Rectal smooth muscle tissue (tissue), 1 donor: ENCODE results near the gene CEP78.
"Not testable (repeated sequence)": the region's sequence is repeated elsewhere in the genome, so short reads cannot be mapped to it uniquely, and the experiment has no call there.

Experiments
- H3K27ac ChIP-seq: one replicate; pipeline ENCODE4 v1.7.0; 2013; ENCODE audit warnings: low read depth, low read length, inconsistent platforms
- H3K27me3 ChIP-seq: one replicate; pipeline ENCODE4 v1.7.0; 2013; ENCODE audit warnings: low read length; ENCODE audit not compliant: control insufficient read depth, insufficient read depth
- H3K36me3 ChIP-seq: one replicate; pipeline ENCODE4 v1.7.0; 2013; ENCODE audit warnings: low read length; ENCODE audit not compliant: control insufficient read depth, insufficient read depth
- H3K4me1 ChIP-seq: one replicate; pipeline ENCODE4 v1.7.0; 2013; ENCODE audit warnings: low read length; ENCODE audit not compliant: control insufficient read depth, insufficient read depth
- H3K4me3 ChIP-seq: one replicate; pipeline ENCODE4 v1.7.0; 2013; ENCODE audit warnings: low read length
- H3K9ac ChIP-seq: one replicate; pipeline ENCODE4 v1.7.0; 2013; ENCODE audit warnings: low read length

Gene CEP78, protein sequence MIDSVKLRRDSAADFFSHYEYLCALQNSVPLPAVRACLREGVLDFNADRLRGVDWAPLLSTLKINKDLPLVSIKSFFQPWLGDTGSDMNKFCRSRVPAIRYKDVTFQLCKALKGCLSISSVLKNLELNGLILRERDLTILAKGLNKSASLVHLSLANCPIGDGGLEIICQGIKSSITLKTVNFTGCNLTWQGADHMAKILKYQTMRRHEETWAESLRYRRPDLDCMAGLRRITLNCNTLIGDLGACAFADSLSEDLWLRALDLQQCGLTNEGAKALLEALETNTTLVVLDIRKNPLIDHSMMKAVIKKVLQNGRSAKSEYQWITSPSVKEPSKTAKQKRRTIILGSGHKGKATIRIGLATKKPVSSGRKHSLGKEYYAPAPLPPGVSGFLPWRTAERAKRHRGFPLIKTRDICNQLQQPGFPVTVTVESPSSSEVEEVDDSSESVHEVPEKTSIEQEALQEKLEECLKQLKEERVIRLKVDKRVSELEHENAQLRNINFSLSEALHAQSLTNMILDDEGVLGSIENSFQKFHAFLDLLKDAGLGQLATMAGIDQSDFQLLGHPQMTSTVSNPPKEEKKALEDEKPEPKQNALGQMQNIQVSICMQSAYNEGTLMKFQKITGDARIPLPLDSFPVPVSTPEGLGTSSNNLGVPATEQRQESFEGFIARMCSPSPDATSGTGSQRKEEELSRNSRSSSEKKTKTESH

DNA sequence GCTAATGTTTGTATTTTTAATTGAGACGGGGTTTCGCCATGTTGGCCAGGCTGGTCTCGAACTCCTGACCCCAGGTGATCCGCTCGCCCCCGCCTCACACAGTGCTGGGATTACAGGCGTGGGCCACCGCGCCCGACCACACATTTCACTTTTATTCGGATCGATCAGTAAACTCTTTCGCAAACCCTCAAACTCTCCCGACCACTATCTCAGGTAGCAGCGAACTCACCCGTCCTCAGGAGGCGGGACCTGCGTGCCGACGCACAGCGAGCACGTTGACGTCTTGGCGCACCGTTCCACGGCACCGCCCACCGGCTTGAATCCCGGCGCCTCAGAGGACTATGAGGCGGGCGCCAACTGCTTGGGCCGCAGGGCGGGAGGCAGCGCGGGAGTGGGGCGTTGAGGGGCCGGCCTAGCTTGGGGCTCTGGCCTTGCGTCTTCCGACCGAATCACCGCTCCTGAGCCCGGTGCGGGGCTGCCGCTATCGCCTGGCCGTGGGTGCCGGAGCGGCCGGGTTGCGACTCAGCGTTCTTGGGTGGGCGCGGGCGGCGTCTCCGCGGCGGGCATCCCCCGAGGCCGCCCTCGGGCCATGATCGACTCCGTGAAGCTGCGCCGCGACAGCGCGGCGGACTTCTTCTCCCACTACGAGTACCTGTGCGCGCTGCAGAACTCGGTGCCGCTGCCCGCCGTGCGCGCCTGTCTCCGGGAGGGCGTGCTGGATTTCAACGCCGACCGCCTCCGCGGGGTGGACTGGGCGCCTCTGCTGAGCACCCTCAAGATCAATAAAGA is at the start of gene CEP78:
Gene CEP78, plus strand, starts transcription at position 314 of the 789 bp plus-strand sequence. Its CDS starts 276 bp downstream, at position 590.
- peak within 1 kb of the TSS; percentile 87 for H3K4me3 ChIP-seq
- H3K4me1 ChIP-seq, result peaks cover 5% of the 10 kb centered on the region
- peaks cover 2% of the 10 kb centered on the region for H3K36me3 ChIP-seq
- H3K27ac ChIP-seq, result peak within 1 kb of the TSS; percentile 72
- H3K9ac ChIP-seq, result peak within 1 kb of the TSS; percentile 63
- no peaks in the 10 kb centered on the region for H3K27me3 ChIP-seq

GRCh38 chr9:78187763-78188484 is 48.0 kb upstream of the CEP78 start:
- Histone ChIP-seq H3K27ac (no peak overlapping the region), H3K4me1 (no peaks in the 10 kb centered on the region)

GRCh38 chr9:78188594-78188993 is 47.3 kb upstream of the CEP78 start:
- H3K9ac ChIP-seq, result no peak overlapping the region
- H3K36me3 ChIP-seq, result no peaks in the 10 kb centered on the region
- H3K4me3 ChIP-seq, result no peak overlapping the region
- H3K27me3 ChIP-seq, result no peaks in the 10 kb centered on the region
- H3K27ac ChIP-seq, result no peak overlapping the region
- H3K4me1 ChIP-seq, result no peaks in the 10 kb centered on the region

More at GRCh38 chr9:78187763-78188484, 48.0 kb upstream of the CEP78 start:
- no peak overlapping the region for H3K4me3 ChIP-seq
- H3K36me3 ChIP-seq, result no peaks in the 10 kb centered on the region
- H3K27me3 ChIP-seq, result no peaks in the 10 kb centered on the region
- no peak overlapping the region for H3K9ac ChIP-seq

DNA sequence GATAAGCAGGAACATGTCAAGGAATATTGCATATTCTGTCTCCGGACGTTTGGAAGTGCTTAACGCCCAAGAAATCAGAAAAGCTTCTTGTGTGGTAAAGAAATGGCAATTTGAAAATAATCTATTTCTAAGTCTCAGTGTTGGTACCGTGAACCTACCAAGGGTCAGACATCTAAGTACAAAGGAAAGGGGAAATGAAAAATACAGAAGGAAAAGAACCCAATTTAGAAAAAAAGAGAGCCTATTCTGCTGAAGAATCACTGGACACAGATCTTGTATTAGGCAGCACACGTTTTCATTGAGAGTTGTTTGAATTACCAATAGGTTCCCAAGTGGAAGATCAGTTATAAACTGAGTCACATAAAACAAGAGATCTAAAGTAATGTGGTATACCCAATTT is 46.9 kb upstream of the CEP78 start:
- H3K9ac ChIP-seq, result no peak overlapping the region
- no peaks in the 10 kb centered on the region for H3K27me3 ChIP-seq
- no peak overlapping the region for H3K27ac ChIP-seq
- H3K4me1 ChIP-seq, result no peaks in the 10 kb centered on the region
- no peak overlapping the region for H3K4me3 ChIP-seq
- H3K36me3 ChIP-seq, result no peaks in the 10 kb centered on the region

- no peak overlapping the region for H3K27ac ChIP-seq
Observed at GRCh38 chr9:78189461-78189860, 46.4 kb upstream of the CEP78 start.

DNA sequence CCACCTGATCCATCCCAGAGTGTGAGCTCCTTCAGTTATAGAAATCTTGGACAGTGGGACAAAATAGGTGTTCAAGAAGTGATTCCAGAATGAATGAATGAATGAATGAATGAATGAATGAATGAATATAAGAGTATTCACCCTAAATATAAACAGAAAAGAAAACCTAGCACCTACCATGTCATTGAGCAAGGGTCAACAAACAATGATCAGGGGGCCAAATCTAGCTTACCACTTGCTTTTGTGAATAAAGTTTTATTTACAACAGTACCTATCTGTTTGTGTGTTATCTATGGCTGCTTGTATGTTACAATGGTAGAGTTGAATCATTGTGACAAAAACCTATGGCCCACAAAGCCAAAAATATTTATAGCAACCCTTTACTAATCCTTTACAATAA is 43.9 kb upstream of the CEP78 start:
- Histone ChIP-seq H3K27me3 (no peaks in the 10 kb centered on the region), H3K4me3 (no peak overlapping the region), H3K9ac (no peak overlapping the region), H3K4me1 (no peaks in the 10 kb centered on the region), H3K36me3 (no peaks in the 10 kb centered on the region), H3K27ac (no peak overlapping the region)

More at GRCh38 chr9:78189461-78189860, 46.4 kb upstream of the CEP78 start:
- Histone ChIP-seq H3K27me3 (no peaks in the 10 kb centered on the region), H3K4me3 (no peak overlapping the region), H3K4me1 (no peaks in the 10 kb centered on the region), H3K9ac (no peak overlapping the region), H3K36me3 (no peaks in the 10 kb centered on the region)

DNA sequence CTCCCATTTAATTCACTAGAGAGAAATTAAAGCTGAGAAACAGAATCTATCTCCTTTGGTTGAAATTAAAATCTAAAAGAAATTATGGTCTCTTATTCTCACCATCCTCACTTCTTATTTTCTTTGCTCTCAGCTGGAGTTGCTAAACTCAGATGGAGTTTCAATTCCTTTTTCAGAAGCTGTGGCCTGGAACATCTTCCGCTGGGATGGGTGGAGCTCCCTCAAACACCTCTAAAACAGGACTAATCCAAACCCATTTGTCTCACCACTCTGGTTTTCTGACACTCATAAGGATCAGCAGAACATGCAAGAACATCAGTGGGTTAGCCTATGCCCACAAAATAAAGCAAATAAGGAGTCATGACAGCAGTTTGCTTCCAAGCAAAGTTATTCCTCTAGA is 39.6 kb upstream of the CEP78 start:
- Histone ChIP-seq H3K4me3 (no peak overlapping the region), H3K4me1 (no peaks in the 10 kb centered on the region), H3K36me3 (no peaks in the 10 kb centered on the region), H3K9ac (no peak overlapping the region), H3K27ac (no peak overlapping the region), H3K27me3 (no peaks in the 10 kb centered on the region)

GRCh38 chr9:78201158-78201777 is 34.6 kb upstream of the CEP78 start:
- H3K36me3 ChIP-seq, H3K9ac ChIP-seq, H3K4me1 ChIP-seq, H3K27ac ChIP-seq, H3K4me3 ChIP-seq, H3K27me3 ChIP-seq: not testable (repeated sequence)

- H3K27me3 ChIP-seq, result no peaks in the 10 kb centered on the region
- no peak overlapping the region for H3K27ac ChIP-seq
- H3K9ac ChIP-seq, result no peak overlapping the region
- no peaks in the 10 kb centered on the region for H3K36me3 ChIP-seq
- H3K4me3 ChIP-seq, result no peak overlapping the region
- no peaks in the 10 kb centered on the region for H3K4me1 ChIP-seq
Observed at GRCh38 chr9:78207319-78207718, 28.6 kb upstream of the CEP78 start.

GRCh38 chr9:78207901-78208300 is 28.0 kb upstream of the CEP78 start:
- no peaks in the 10 kb centered on the region for H3K27me3 ChIP-seq
- no peaks in the 10 kb centered on the region for H3K4me1 ChIP-seq
- no peaks in the 10 kb centered on the region for H3K36me3 ChIP-seq
- no peak overlapping the region for H3K27ac ChIP-seq
- H3K9ac ChIP-seq, result no peak overlapping the region
- H3K4me3 ChIP-seq, result no peak overlapping the region

- Histone ChIP-seq H3K27me3 (no peaks in the 10 kb centered on the region), H3K36me3 (no peaks in the 10 kb centered on the region), H3K4me1 (peaks cover 5% of the 10 kb centered on the region), H3K27ac (no peak overlapping the region), H3K4me3 (no peak overlapping the region), H3K9ac (no peak overlapping the region)
Observed at GRCh38 chr9:78209127-78209526, 26.7 kb upstream of the CEP78 start.
